A673 (cell line): ENCODE data around the gene FMO5. TPM values are rescaled to one million over a fixed set of nuclear protein-coding genes. Genes with fewer than 3 reads are reported as not detected.
A peak's percentile ranks its signal among the peaks of the same experiment; 100 is the strongest.

Source experiments
- BruUV-seq: library from RNA; stranded (reverse); fragments of 400-500 nt; replicated peaks from 2 replicates; lab custom pipeline; 2021; lab: Mats Ljungman, UMichigan
- CTCF ChIA-PET: fragments of 300-600 bp; sonication (Branson Sonifier 250); formaldehyde crosslinking; loops from one replicate; lab custom pipeline; 2022; ENCODE audit warnings: antibody characterized with exemption; lab: Charles Lee
- POLR2A ChIA-PET: fragments of 300-600 bp; sonication (Branson Sonifier 250); formaldehyde crosslinking; loops from one replicate; lab custom pipeline; 2022; ENCODE audit warnings: antibody characterized with exemption; ENCODE audit not compliant: low non-redundant PET; lab: Charles Lee
- DNase-seq: peaks from one replicate; pipeline ENCODE4 v3.0.0-alpha.2; 2015; ENCODE audit warnings: low spot score
- H3K27ac ChIP-seq: fragments of 200-600 bp; sonication (generic); 2 replicates; pipeline ENCODE4 v1.5.1; 2016; ENCODE audit warnings: mixed run types, low read depth, mild to moderate bottlenecking, mixed read lengths, antibody characterized with exemption, low read length; ENCODE audit not compliant: poor library complexity, severe bottlenecking
- H3K27me3 ChIP-seq: fragments of 200-600 bp; sonication (generic); replicated peaks from 2 replicates; pipeline ENCODE4 v1.6.1; 2017; ENCODE audit warnings: mixed run types, low read depth, mild to moderate bottlenecking, mixed read lengths, antibody characterized with exemption, low read length; ENCODE audit not compliant: insufficient read depth, poor library complexity
- H3K36me3 ChIP-seq: fragments of 200-600 bp; sonication (generic); 2 replicates; pipeline ENCODE4 v1.6.1; 2016; ENCODE audit warnings: mixed run types, mild to moderate bottlenecking, mixed read lengths, antibody characterized with exemption, low read length; ENCODE audit not compliant: insufficient read depth, poor library complexity, severe bottlenecking
- H3K4me1 ChIP-seq: fragments of 200-600 bp; sonication (generic); 2 replicates; pipeline ENCODE4 v1.6.1; 2017; ENCODE audit warnings: mixed run types, mild to moderate bottlenecking, mixed read lengths, antibody characterized with exemption, low read length; ENCODE audit not compliant: insufficient read depth, poor library complexity, severe bottlenecking
- H3K4me3 ChIP-seq: fragments of 200-600 bp; sonication (generic); 2 replicates; pipeline ENCODE4 v1.5.1; 2016; ENCODE audit warnings: low read depth, mixed run types, mild to moderate bottlenecking, mixed read lengths, low read length; ENCODE audit not compliant: poor library complexity, severe bottlenecking
- H3K9me3 ChIP-seq: fragments of 200-600 bp; sonication (generic); 2 replicates; pipeline ENCODE4 v1.6.1; 2016; ENCODE audit warnings: mixed run types, low read depth, mild to moderate bottlenecking, mixed read lengths, antibody characterized with exemption, low read length; ENCODE audit not compliant: poor library complexity, severe bottlenecking
- EZH2 ChIP-seq: fragments of 200-600 bp; sonication (generic); IDR thresholded peaks from 2 replicates; pipeline ENCODE4 v1.6.1; 2017; ENCODE audit warnings: borderline replicate concordance, low read depth, mild to moderate bottlenecking, mixed read lengths, antibody characterized with exemption, low read length; ENCODE audit not compliant: poor library complexity, severe bottlenecking
- intact Hi-C: fragments of 100-400 bp; cut with micrococcal nuclease; formaldehyde crosslinking; loops from one replicate; pipeline ENCODE4 v1.10.0; 2022; ENCODE audit not compliant: unreplicated experiment
- total RNA-seq: library from RNA; stranded (reverse); gene quantifications from 2 replicates; pipeline ENCODE4 v1.2.3, GENCODE V29; 2021
- TF ChIP-seq, protein P1 (sequence below): fragments of 300-800, 200-600 bp; sonication (generic); conservative IDR thresholded peaks from 2 replicates; pipeline ENCODE4 v1.5.1; 2017; ENCODE audit warnings: low read depth, mild to moderate bottlenecking, antibody characterized with exemption, low read length, moderate library complexity, mixed read lengths

FMO5 gene
- total RNA-seq, 1 experiment from 2014 or later, result 0.24 TPM

DNA sequence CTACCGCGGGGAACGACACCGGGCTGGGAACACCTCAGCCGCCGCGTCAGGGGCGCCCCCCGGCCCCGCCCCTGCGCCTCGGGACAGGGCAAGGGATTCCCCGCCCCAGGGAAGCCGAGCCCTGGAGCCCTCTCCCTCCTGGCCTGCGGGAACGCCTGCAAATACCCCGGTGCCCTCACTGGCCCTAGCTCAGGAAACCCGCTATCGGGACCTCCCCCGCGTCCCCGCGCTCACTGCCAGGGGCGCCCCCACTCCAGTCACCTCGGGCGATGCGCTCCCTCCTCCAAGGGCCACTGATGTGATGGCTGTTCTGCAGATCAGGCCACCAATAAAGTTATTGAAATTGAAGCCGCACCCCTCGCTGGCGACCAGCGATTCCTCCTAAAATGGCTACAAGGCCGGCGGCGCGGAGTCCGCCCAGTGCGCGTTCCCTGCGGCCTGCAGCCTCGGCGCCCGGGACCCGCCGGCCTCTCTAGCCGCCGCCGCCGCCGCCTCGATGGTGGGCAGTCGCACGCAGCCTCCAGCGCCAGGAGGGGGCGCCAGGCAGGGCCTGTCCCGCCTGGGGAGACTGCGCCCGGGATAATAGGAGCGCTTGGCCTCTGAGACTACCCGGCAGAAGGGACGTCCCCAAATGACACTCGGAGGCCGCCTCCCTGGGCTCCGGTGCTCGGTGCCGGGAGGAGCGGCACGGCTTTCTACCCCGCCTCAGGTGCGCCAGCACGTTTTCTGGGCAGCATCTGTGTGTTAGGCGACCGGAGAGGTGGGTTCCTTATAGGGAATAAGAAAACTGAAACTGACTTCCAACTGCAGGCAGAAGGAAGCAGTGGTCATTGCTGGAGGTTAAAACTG lies 52.7 kb downstream of the FMO5 start, which contains the start of gene PRKAB2:
Gene PRKAB2 (minus strand): TSS at position 303 of the 849 bp plus-strand sequence. CDS start 326 bp downstream, outside the sequence.
- Histone ChIP-seq H3K27ac (peak within 1 kb of the TSS; percentile 64), H3K36me3 (no peaks in the 10 kb centered on the region), H3K4me3 (peak within 1 kb of the TSS; percentile 70), H3K9me3 (no peaks in the 10 kb centered on the region), H3K27me3 (no peaks in the 10 kb centered on the region), H3K4me1 (peaks cover 17% of the 10 kb centered on the region)
- intact Hi-C loops, result loop anchor here (1.0 kb wide), 1 partner anchor 70 kb away; the partner anchor contains the start of gene CHD1L
- TF ChIP-seq, protein P1, sequence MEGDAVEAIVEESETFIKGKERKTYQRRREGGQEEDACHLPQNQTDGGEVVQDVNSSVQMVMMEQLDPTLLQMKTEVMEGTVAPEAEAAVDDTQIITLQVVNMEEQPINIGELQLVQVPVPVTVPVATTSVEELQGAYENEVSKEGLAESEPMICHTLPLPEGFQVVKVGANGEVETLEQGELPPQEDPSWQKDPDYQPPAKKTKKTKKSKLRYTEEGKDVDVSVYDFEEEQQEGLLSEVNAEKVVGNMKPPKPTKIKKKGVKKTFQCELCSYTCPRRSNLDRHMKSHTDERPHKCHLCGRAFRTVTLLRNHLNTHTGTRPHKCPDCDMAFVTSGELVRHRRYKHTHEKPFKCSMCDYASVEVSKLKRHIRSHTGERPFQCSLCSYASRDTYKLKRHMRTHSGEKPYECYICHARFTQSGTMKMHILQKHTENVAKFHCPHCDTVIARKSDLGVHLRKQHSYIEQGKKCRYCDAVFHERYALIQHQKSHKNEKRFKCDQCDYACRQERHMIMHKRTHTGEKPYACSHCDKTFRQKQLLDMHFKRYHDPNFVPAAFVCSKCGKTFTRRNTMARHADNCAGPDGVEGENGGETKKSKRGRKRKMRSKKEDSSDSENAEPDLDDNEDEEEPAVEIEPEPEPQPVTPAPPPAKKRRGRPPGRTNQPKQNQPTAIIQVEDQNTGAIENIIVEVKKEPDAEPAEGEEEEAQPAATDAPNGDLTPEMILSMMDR, result peak; percentile 82
- TF ChIP-seq EZH2, result no peak
- DNase-seq, result peak; percentile 97
- ChIA-PET CTCF (interaction anchor here (0.8 kb wide), 1 partner anchor 70 kb away, joined by 3 read pairs; no protein-coding TSS in a partner anchor), POLR2A (no interaction called here)
- no TSS peak for BruUV-seq

DNA sequence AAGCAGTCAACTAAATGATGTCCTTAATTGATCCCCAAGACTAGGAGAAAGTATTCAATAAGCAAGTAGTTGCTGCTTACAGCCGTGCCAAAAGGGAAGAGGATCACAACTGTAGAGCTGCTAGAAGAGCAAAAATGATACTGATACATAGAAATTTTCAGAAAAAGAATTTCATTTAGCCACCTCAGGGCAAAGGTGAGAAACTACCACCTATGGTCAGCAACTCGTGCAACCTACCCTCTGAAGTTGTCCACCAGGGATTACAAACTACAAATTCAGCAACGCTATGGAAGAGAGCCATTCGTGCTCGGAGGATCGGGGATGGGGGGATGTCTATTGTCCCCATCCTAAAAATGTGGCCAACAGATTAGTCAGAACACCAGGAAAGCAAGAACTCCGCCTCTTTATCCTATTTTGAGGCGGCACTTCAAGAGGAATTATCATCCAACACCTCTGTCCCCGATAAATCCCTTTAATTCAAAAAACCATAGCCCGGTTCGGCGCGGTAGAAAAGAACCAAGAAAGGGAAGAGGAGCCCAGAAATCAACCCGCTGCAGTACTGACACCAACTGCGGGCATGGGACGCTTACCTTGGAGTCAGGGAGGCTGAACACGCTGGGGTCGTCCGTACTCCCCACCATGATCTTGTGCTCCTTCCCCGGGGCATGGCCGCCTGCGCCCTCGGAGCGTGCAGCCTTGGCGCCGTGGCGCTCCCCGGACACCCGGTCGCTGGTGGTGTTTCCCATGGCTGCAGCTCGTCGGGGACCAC lies 53.6 kb downstream of the FMO5 start:
- BruUV-seq, result TSS peak; percentile 24

More for the DNA sequence above, 53.6 kb downstream of the FMO5 start:
- DNase-seq, result peak; percentile 23
- Histone ChIP-seq H3K27ac (peak overlapping the region; percentile 64), H3K4me3 (peak overlapping the region; percentile 70), H3K9me3 (no peaks in the 10 kb centered on the region), H3K4me1 (peaks cover 17% of the 10 kb centered on the region), H3K27me3 (no peaks in the 10 kb centered on the region), H3K36me3 (no peaks in the 10 kb centered on the region)
- POLR2A ChIA-PET, result no interaction called here
- TF ChIP-seq EZH2, result no peak
- TF ChIP-seq, protein P1, result no peak
- CTCF ChIA-PET, result interaction anchor here (0.8 kb wide), 1 partner anchor 70 kb away, joined by 3 read pairs; no protein-coding TSS in a partner anchor
- intact Hi-C loops, result loop anchor here (1.0 kb wide), 1 partner anchor 71 kb away; the partner anchor contains the start of gene CHD1L
